ENCODE measurements around the gene PGK2.
A peak's percentile ranks its signal among the peaks of the same experiment; 100 is the strongest.

PGK2 gene

DNA sequence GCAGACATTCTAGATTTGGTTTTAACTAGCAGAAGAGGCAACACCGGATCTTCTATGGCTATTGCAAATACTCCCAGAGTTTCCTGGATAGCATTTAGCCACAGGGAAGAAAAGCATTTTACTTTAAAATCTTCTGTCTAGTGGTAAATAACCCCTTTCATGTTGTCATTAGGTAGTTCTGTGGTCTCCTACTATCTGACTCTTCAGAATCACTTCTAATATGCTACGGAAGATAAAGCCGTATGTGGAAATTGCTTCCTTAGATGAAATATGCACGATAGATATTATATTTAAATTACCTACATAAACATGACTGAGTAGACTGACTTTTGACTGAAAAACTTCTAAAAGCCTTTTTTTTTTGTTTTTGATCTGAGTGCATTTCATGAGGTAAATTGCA, 43.7 kb downstream of the PGK2 start:
- H3K27me3 ChIP-seq (replicated peaks in 2 of 5; ENCODE audit: control insufficient read depth in 4 of 5, insufficient read depth in 5 of 5, low read length in 4 of 5) = no peaks in the 10 kb centered on the region
- H3K4me3 ChIP-seq (ENCODE audit: control insufficient read depth in 1 of 7, extremely low read depth in 1 of 7, insufficient read depth in 4 of 7, low read depth in 2 of 7, low read length in 6 of 7) = no peak overlapping the region
- CTCF ChIA-PET = no interaction called here
- no CpG with 5 or more reads among the region's 4 CpGs for WGBS (ENCODE audit: insufficient coverage)
- H3K27ac ChIP-seq (ENCODE audit: insufficient read depth in 1 of 2, low read depth in 1 of 2, low read length in 2 of 2, poor library complexity in 1 of 2, severe bottlenecking in 2 of 2) = no peak overlapping the region
- peak in 2 of 3 donors; percentile 12 to 46 for DNase-seq
- H3K4me1 ChIP-seq (ENCODE audit: control extremely low read depth in 1 of 4, control insufficient read depth in 4 of 4, insufficient read depth in 4 of 4, low read length in 3 of 4) = no peaks in the 10 kb centered on the region
- no peaks in the 10 kb centered on the region for H3K36me3 ChIP-seq (ENCODE audit: control insufficient read depth in 4 of 4, insufficient read depth in 4 of 4, low read length in 3 of 4)
- H3K9me3 ChIP-seq (ENCODE audit: control extremely low read depth in 1 of 5, control insufficient read depth in 4 of 5, insufficient read depth in 2 of 5, low read depth in 1 of 5, low read length in 4 of 5) = no peaks in the 10 kb centered on the region
- POLR2A ChIA-PET = no interaction called here

DNA sequence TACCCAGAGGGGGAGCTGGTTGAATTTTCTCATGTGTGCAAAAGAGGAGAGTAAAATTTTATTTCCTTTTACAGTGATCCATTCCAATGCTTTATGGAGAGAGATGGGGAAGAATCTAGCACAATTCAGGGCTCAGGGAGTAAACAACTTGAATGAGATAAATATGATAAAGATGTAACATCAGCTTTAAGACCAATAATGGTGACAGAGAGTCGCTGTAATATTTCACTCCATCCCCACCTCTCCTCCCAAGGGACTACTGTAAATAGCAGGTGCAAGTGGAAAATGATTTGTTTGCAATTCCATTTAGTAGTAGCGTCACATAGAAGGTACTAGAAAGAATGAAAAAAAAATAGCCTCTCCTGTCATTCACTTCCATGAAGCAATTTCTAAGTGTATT, 47.7 kb downstream of the PGK2 start:
- Histone ChIP-seq H3K9me3 (ENCODE audit: control extremely low read depth in 1 of 5, control insufficient read depth in 4 of 5, insufficient read depth in 2 of 5, low read depth in 1 of 5, low read length in 4 of 5) (no peaks in the 10 kb centered on the region), H3K27ac (ENCODE audit: insufficient read depth in 1 of 2, low read depth in 1 of 2, low read length in 2 of 2, poor library complexity in 1 of 2, severe bottlenecking in 2 of 2) (no peak overlapping the region), H3K36me3 (ENCODE audit: control insufficient read depth in 4 of 4, insufficient read depth in 4 of 4, low read length in 3 of 4) (no peaks in the 10 kb centered on the region), H3K4me3 (ENCODE audit: control insufficient read depth in 1 of 7, extremely low read depth in 1 of 7, insufficient read depth in 4 of 7, low read depth in 2 of 7, low read length in 6 of 7) (no peak overlapping the region), H3K27me3 (replicated peaks in 2 of 5; ENCODE audit: control insufficient read depth in 4 of 5, insufficient read depth in 5 of 5, low read length in 4 of 5) (no peaks in the 10 kb centered on the region), H3K4me1 (ENCODE audit: control extremely low read depth in 1 of 4, control insufficient read depth in 4 of 4, insufficient read depth in 4 of 4, low read length in 3 of 4) (no peaks in the 10 kb centered on the region)
- ChIA-PET CTCF (no interaction called here), POLR2A (no interaction called here)
- DNase-seq = no peak
- no CpG with 5 or more reads among the region's 2 CpGs for WGBS (ENCODE audit: insufficient coverage)

DNA sequence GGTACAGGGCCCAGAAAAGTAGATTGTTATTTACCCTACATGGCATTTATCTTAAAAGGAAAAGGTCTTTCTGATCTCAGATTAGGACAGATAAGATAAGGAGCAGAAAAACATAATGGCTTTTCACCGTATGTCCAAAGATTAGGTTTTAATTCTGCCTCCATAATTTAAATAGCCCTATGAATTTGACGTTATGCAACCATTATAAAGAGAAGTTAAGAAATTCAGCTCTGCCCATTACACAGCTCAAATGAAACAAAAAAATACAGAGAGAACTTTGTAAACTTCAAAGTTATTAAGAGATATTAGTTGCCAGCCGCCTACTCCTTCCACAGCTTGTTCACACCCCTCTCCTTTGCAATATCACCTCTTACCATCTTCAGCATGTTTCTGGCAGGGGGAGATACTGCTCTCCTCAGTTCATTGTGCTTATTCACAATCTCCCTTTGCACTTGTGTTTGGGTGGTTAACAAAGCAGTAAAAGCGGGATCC, 51.0 kb downstream of the PGK2 start:
- CTCF ChIA-PET = no interaction called here
- H3K27me3 ChIP-seq (replicated peaks in 2 of 5; ENCODE audit: control insufficient read depth in 4 of 5, insufficient read depth in 5 of 5, low read length in 4 of 5) = no peaks in the 10 kb centered on the region
- H3K4me1 ChIP-seq (ENCODE audit: control extremely low read depth in 1 of 4, control insufficient read depth in 4 of 4, insufficient read depth in 4 of 4, low read length in 3 of 4) = no peaks in the 10 kb centered on the region
- no peak overlapping the region for H3K4me3 ChIP-seq (ENCODE audit: control insufficient read depth in 1 of 7, extremely low read depth in 1 of 7, insufficient read depth in 4 of 7, low read depth in 2 of 7, low read length in 6 of 7)
- DNase-seq = peak in 2 of 3 donors; percentile 29 to 65
- POLR2A ChIA-PET = no interaction called here
- no peaks in the 10 kb centered on the region for H3K36me3 ChIP-seq (ENCODE audit: control insufficient read depth in 4 of 4, insufficient read depth in 4 of 4, low read length in 3 of 4)
- H3K9me3 ChIP-seq (ENCODE audit: control extremely low read depth in 1 of 5, control insufficient read depth in 4 of 5, insufficient read depth in 2 of 5, low read depth in 1 of 5, low read length in 4 of 5) = no peaks in the 10 kb centered on the region
- WGBS (ENCODE audit: insufficient coverage) = no CpG with 5 or more reads among the region's 4 CpGs
- H3K27ac ChIP-seq (ENCODE audit: insufficient read depth in 1 of 2, low read depth in 1 of 2, low read length in 2 of 2, poor library complexity in 1 of 2, severe bottlenecking in 2 of 2) = peak overlapping the region in 1 of 2 experiments; percentile 12

All from common myeloid progenitor, CD34-positive (primary cell).